Spleen (tissue), 7 donors: ENCODE results near the gene NELFA.
"Not testable (repeated sequence)": the region's sequence is repeated elsewhere in the genome, so short reads cannot be mapped to it uniquely, and the experiment has no call there.

Source experiments
- POLR2A ChIP-seq, 3 donors: fragments of 450-650 bp; IDR thresholded peaks; one replicate each; pipeline ENCODE4 v1.5.1; 2017; ENCODE audit warnings: antibody characterized with exemption in 3 of 3, mild to moderate bottlenecking in 1 of 3
- TF ChIP-seq, protein P1 (sequence below), 11 experiments: fragments of 200-600 bp in 7 of 11; fragments of 450-650 bp in 4 of 11; sonication (generic) in 4 of 11; IDR thresholded peaks in 8 of 11; conservative IDR thresholded peaks in 3 of 11; 1 replicate in 7 of 11; 2 replicates in 4 of 11; pipeline versions ENCODE4 v1.4.0 to v1.8.0; 2016 to 2021; ENCODE audit warnings: antibody characterized with exemption in 11 of 11, inconsistent platforms in 4 of 11, mild to moderate bottlenecking in 1 of 11
- donor health status: DM: no; HTN: no; CAD: no; lungs with moderate emphysema.
- donor health status: DM: no; HTN: no; CAD: no.
- donor health status: DM: no; HTN: no; CAD: no.

DNA sequence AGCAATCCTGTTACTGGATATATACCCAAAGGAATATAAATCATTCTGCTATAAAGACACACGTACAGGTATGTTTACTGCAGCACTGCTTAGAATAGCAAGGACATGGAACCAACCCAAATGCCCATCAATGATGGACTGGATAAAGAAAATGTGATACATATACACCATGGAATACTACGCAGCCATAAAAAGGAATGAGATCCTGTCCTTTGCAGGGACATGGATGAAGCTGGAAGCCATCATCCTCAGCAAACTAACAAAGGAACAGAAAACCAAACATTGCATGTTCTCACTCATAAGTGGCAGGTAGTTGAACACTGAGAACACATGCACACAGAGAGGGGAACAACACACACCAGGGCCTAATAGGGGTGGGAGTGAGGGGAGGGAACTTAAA, 5.4 kb downstream of the NELFA start:
- TF ChIP-seq, protein P1, sequence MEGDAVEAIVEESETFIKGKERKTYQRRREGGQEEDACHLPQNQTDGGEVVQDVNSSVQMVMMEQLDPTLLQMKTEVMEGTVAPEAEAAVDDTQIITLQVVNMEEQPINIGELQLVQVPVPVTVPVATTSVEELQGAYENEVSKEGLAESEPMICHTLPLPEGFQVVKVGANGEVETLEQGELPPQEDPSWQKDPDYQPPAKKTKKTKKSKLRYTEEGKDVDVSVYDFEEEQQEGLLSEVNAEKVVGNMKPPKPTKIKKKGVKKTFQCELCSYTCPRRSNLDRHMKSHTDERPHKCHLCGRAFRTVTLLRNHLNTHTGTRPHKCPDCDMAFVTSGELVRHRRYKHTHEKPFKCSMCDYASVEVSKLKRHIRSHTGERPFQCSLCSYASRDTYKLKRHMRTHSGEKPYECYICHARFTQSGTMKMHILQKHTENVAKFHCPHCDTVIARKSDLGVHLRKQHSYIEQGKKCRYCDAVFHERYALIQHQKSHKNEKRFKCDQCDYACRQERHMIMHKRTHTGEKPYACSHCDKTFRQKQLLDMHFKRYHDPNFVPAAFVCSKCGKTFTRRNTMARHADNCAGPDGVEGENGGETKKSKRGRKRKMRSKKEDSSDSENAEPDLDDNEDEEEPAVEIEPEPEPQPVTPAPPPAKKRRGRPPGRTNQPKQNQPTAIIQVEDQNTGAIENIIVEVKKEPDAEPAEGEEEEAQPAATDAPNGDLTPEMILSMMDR (IDR thresholded peaks at IDR 0.05 in 8 of 11, conservative IDR thresholded peaks at IDR 0.05 in 3 of 11): not testable (repeated sequence)
- not testable (repeated sequence) for TF ChIP-seq POLR2A (IDR thresholded peaks at IDR 0.05)
